NCI-H1105 treated with DMSO at 0.1 percent for 48 hours (cell line): Measurements from ENCODE around the gene RBM26.

Source experiments
- DNase-seq: peaks from one replicate; lab custom pipeline; 2025; lab: John Stamatoyannopoulos, UW

Gene RBM26

DNA sequence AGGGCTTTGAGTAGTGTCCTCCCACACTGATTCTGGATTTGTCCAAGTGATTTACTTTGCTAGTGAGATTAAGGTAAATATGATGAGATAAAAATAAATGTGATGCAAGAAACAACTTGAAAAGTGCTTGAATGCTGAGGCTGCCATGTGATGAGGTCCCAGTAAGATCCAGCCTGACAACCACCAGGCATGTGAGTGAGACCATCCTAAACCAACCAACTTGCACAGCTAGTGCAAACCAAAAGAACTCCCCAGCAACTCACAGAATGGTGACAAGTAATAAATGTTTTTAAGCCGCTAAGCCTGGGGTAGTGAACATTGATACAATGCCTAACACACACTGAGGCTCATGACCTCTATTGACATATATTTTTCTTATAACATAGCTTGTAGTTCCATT is 13.3 kb upstream of the RBM26 start:
- no peak for DNase-seq

DNA sequence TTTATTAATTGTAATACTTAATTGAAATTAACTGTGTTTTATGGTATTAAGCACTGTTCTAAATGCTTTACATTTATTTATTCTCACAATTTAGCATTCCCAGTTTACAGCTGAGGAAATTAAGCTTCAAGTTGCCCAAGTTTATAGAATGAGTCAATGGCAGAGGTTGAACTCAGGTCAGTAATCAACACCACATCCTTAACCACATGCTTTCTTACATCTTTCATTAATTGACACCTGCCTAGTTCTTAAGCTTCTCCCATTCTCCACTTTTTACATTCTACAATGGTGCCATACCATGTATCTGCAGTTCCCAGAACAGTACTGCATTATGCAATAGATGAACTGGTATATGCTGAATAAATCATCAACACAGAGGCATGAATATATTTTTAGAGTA is 11.7 kb upstream of the RBM26 start:
- no peak for DNase-seq

DNA sequence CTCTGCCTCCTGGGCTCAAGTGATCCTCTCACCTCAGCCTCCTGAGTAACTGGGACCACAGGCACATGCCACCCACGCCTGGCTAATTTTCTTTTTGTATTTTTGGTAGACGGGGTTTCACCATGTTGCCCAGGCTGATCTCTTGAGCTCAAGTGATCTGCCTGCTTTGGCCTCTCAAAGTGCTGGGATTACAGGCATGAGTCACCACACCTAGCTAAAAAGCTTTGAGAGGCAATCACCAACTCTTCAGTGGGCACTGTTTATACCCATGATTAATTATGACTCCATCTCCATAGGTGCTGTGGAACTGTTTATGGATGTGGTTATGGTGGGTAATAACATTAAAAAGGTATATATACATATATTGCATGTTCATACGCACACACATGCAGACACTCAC is 7.5 kb upstream of the RBM26 start:
- DNase-seq, result no peak

DNA sequence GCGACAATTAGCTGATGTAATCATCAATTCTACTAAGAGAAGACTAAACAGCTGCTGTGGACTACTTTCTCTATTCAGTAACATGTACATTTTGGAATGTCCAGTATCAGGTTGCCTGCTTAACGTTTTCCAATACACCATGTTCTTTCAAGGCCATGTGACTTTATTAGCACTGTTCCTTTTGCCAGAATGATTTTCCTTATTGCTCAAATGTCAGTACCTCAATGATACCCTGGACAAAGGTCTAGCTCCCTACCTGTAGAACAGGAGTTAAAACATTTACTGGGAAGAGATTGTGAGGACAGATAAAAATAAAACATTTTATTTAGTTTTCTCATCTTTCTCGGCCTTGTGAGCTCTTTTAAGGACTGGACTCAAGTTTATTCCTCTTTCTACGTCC is 3.8 kb upstream of the RBM26 start:
- no peak for DNase-seq

DNA sequence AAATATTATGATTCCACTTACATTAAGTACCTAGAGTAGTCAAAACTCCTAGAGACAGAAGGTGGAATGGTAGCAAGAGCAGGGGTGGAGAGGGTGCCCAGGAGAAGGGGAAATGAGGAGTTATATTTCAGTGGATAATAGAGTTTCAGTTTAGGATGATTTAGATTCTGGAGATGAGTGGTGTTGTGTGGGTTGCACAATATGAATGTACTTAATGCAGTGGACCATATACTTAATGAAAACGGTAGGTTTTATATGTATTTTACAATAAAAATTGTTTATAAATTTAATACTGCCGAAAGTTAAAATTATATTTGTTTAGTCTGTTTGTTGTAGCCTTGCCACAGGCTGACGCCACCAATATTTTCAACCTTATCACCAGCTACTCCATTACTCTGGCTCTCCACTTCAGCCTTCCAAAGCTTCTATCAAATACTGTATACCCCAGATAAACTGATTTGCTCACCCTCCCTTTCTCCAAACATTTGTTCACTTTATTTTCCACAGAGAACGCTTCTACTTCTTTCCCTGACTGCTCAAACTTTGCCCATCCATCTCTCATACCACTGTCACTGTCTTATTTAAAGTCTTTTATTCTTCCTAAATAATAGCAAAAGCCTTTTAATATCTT is 1.4 kb upstream of the RBM26 start:
- DNase-seq, result no peak

DNA sequence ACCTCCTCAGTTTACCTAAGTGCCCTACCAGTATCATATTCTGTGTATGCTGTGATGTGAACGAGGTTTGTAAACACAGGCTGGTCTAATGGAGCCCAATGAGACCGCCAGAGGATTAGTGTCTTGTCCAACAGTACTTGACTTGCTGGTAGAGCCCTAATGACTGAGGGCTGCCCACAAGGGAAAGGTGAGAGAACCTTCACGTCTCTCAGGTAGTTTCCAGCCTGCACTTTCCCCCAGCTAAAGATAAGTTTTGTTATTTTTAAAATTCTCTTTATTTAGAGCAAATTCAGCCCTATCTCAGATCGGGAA is 498 bp upstream of the RBM26 start:
- no peak for DNase-seq

DNA sequence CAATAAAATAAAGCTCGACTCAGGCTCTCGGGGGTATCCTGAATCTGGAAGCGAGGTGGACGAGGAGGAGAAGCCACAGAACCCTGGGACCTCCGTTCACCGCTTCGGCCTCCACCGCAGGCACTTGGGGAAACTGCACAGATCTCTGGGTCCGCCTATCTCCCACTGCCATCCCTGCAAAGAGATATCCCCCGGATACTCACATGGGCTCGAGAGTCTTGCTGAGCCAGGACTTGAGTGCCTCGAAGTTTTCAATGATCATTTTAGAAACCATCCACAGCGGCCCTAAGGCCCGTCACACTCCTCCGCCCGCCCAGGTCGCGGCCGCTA is 589 bp downstream of the RBM26 start:
- DNase-seq, result no peak

DNA sequence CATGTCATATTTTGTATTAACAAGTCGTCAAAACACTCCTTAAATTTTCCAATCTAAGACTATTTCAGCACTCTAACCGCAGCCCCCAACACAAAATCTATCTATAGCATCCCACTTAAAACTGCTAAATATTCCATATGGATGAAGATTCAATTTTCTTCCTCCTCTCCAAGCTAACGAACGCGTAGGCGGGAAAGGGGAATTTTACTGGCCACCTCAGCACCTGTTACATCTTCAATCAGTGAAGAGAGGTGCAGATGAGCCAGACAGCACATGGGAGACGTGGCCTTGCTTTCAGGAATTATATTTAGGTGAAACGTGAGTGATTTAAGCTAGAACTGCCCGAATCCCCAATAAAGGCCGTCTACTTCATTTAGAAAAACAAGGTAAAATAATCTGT is 1.1 kb downstream of the RBM26 start:
- no peak for DNase-seq

DNA sequence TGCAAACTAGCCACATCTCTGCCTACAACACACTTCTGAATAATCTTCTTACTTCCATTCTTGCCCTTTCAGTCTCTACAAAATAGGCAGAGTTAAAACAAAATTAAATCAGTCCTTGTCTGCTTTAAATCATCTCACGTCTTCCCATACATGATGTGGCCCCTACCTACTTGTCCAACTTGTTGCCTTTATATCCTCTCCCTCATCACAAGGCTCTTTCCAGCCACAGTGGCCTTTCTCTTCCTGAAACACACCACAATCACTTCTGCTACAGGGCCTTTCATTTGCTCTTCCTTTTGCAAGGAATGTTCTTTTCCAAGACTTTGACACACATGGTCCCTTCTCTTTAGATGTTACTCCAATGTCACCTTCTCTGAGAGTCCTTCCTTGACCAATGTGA is 1.7 kb downstream of the RBM26 start:
- DNase-seq, result no peak

DNA sequence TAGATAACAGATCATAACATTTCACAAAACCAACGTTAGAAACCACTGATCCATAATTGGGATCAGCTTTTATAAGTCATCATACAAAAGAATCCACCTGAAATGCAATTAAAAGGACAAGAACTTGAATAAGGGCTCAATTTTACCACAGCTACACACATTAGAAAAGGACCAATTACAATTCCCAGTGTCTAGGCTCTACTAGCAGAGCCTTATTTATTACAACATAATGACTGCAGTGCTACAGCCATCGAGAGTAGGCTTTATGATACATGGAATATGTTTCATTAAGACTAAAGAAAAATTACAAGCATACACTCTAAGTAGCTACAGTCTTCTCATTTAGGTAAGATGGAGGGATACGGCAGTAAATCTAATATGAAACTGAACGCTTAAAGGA is 2.9 kb downstream of the RBM26 start:
- no peak for DNase-seq

DNA sequence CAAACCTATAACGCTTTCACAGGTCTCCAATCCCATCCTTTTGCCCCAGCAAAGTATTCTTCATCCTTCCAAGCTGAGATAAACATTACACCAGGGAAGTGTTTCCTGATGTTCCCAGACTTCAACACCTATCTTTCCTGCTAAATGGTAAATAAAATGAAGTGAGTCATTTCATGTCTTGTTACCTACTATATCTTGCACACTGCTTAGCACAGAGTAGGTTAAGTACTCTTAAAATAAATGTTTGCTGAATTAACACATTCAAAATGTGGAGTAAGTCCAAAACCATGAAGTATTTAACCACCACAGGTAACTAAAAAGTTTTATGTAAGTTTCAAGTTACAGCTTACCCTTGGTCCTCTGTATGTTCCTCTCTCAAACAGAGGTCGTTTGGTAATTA is 3.4 kb downstream of the RBM26 start:
- no peak for DNase-seq

DNA sequence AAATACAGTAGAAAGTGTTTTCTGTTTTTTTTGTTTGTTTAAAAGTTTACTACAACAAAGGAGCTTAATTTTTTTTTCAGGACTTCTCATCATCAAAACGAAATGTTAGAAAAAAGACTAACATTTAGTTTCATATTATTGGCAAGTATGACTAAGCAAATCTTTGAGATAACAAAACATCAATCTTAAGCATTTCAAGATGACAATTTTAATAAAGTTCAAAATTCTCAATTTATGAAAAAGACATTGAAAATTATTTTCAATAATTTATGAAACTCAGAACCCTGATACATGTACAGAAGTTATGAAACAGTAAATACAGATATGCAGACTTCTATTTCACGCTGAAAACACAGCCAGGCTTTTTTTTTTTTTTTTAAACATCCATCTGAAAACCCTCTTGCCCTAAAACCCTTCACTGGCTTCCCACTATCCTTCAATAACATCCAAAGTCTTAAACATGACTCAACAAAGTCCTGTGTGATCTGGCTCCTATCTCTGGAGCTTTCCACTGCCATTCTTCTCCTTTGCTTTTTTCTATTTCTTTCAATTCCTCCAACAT is 3.9 kb downstream of the RBM26 start:
- no peak for DNase-seq

DNA sequence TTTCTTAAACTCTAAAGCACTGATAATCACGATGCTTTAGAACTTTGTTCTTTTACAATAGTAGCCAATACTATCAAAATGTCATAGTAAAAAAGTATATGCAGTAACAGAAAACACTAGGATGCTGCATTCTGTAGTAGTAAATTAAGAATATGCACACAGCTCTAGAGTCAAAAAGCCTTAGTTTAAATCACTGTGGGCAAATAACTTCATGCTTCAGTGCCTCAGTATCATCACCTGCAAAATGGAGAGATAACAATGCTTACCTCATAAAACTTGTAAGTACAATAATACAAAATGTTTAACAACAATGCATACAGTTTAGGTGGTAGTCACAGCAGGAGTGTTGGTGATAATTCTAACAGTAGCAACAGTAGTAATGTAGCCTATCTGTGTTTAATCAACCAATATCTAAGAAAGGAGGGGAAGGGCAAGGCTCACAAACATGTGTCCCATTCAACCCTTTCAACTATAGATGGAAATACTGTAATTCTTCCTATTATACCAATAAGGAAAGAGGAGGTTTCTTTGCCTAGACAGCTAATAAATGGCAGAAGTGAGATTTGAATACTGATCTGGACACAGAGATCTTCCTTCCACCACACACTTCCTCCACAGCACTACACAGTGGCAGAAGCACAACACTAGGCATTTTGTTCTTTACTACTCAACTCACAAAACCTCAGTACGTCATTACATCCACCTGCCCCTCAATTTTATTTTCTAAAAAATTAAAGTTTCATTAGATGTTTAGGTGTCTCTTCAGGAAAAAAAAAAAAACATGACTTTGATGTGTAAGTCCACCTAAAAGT is 4.6 kb downstream of the RBM26 start:
- no peak for DNase-seq

DNA sequence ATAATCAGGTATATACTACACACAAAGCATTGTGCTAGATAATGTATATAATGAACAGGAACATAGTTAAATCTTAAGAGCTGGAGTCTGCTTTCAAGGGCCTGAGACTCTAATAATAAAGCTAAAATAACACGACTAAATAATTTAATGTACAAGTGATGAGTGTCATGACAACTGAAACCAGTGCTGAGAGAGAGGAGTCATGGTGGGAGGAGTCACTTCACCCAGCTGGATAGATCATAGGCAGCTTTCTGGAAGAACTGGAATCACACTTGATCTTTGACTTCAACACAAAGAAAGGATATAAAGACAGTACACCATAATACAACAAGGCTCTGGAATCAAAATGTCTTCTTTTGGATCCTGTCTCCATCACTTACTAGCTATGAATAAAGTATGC is 7.1 kb downstream of the RBM26 start:
- DNase-seq, result no peak

DNA sequence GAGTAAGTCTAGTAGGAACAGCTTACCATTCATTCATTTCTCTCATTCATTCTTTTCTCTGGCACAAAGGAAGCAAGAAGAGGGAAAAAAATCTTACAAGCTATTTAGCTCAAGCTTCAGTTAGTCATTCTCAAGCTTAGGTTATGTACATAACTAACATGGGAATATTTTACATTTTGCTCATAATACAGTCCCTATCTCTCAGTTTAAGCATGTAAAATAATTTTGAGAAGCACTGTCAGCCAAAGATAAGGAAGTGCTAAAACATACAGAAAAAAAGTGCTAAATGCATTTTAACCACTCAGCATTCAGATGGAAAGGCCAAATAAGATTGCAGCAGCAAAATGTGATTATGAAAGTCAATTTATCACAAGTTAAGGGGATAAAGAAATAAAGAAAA is 7.9 kb downstream of the RBM26 start:
- no peak for DNase-seq

DNA sequence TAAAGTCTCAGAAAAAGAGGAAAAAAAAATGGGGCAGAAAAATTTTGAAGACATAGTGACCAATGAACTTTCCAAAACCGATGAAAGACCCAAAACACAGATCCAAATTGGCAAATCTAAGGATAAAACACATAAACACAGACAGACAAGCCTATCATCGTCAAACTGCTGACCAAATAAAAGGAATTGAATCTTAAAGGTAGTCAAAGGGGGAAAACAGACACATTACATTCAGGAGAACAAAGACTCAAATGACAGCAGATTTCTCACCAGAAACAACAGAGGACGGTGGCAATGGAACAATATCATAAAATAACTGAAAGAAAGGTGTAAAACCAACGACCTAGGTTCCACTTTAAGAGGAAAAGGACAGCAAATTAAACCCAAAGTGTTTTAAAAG is 10.2 kb downstream of the RBM26 start:
- DNase-seq, result no peak

DNA sequence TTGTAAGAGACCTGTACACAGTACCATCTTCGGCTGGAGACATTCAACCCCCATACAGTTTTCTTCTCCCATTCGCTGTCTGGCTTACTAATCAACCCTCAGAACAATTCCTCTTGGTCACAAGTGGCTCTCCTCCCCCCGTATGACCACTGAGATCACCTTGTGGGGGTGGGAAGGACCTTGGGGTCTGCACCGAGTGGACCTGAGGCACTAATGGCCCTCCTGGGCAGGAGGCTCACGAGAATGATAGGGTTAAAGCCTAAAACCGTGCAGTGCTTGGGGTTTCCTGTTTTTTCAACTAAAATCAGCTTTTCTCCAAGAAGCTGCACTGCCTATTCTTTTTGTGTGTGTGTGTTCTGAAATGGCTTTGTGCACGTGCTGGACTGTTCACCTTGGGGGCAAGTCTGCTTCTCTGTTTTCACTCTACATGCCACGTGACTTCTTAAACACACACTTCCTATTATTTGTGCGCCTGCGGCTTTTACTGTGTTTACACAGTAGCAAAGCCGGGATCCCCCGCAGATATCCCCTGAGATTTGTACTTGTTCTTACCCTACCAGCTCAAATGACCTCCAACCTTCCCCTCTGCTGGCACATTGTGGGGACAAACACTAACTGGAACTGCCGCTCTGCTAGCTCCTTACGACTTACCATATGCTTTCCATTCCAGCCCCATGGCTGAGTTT is 12.3 kb downstream of the RBM26 start:
- DNase-seq, result no peak

DNA sequence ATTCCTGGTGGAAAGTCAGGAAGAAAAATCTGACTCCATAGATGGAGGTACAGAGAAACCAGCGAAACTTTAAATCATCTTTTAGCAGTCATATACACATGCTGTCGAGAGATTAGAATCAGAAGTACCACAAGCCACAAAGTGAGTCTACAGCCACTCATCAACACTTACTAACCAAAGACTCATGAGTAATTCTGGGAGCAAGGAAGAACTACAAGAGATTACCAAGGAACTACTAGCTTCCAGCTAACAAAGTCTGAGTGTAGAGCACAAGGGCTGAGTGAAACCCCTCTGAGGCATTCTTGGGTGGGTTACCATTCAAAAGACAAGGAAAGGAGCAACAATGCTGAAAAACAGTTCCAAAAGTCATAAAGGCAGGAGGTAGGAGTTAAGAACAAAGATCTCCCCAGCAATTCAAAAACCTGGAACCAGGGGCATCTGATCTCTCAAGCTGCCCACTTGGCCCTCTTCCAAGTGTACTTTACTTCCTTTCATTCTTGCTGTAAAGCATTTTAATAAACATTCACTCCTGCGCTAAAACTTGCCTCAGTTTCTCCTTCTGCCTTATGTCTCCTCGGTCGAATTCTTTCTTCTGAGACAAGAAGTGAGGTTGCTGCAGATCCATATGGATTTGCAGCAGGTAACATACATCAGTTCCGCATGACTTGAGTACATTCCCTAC is 13.0 kb downstream of the RBM26 start:
- no peak for DNase-seq

DNA sequence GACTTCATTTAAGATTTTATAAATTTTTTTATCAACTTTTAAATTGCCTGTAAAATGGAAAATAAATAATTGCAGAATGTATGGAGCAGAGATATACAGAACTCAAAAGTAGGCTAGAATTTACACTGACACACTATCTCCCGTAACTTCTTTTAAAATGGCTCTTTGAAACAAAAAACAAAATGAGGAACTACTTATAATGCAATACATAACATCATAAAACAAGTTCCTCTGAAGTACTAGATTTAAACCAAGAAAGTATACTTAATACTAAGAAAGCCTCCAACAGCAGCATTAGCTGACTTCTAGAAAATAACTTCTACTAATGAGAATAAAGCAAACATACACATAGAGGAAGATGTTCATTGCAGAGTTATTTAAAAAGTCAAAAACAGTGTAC is 17.0 kb downstream of the RBM26 start:
- DNase-seq, result no peak

DNA sequence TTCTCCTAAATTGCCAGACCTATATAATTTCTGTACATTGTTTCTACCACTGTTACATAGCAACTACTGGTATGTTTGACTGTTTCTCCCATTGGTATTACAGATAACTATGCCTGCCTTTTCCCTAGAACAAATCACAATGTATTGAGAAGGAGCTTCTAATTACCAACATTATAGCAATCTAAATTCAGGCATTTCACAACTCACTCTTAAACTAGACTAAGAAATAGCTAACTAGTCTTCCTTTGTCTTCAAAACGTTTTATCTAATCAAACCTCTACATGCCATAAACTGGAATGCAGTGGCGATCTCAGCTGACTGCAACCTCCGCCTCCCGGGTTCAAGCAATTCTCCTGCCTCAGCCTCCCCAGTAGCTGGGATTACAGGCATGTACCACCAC is 18.2 kb downstream of the RBM26 start:
- no peak for DNase-seq

DNA sequence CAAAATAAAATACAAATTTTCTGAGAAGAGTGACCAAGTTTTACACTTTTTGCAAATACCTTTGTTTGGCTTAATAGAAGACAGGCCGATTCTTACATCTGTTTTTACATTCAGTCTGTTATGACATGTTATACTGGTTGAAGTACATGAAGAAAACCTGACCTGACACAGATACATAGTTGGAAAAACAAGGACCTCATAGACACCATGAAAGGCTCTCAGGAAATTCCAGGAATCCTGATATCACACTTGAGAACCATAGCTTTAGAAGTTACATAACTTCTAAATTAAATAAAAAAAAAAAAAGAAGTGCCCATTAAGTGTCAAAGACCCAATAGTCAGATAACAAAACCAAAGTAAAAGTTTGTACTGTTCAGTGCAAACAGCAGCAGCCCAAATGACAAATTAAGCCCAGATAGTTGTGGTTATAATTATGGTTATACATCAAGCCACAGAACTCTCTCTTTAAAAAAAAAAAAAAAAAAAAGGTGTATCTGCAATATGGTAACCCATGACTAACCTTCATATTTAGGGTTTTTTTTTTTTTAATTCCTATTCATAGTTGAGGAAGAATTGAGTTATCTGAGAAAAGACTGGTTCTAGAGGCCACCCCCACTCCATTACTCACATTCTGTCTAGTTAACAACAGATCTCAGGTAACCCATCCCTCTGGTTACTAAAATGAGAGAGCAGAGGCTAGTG is 19.8 kb downstream of the RBM26 start:
- no peak for DNase-seq

DNA sequence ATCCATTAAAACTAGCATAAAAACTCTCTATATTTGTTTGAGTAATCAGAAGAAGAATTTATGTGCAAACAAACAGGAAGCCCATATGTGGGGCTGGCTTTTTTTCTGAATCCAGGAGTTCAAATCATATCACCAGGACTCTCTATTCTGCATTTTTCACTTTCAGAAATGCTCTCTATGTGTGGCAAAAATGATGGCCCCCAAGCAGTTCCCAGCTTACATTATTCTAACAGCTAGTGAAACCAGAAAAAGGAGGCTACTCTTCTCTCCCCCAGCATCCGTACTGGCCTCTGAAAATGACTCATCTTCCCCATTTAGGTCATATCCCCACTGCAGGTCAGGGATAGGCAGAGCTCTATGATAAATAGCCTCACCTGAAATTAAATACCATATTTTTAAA is 20.4 kb downstream of the RBM26 start:
- no peak for DNase-seq
